ENCODE results near the gene FOSL2. TPM values are rescaled to one million over a fixed set of nuclear protein-coding genes. Genes with fewer than 3 reads are reported as not detected.

FOSL2 gene
- total RNA-seq, 2 donors from 2014 or later = 1.4 to 3.8 TPM

DNA sequence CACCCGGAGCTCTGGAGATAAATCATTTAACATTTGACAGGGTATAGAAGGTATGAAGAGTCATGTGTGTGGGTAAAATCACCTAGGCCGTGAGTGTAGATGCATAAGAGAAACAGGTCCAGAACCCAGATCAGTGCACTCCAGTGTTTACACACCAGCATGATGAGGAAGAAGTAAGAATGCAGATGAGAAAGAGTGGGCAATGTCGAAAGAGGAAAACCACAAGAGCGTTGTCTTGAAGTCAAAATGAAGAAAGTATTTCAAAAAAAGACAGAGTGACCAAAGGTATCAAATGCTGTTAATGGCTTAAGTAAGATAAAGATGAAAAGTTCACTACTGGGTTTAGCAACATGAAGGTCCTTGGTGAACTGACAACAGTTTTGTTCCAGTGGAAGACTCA lies 71.2 kb downstream of the FOSL2 start:
- H3K4me3 Mint-ChIP-seq = no peak overlapping the region
- H3K27ac Mint-ChIP-seq = no peak overlapping the region
- TF ChIP-seq, protein P1, sequence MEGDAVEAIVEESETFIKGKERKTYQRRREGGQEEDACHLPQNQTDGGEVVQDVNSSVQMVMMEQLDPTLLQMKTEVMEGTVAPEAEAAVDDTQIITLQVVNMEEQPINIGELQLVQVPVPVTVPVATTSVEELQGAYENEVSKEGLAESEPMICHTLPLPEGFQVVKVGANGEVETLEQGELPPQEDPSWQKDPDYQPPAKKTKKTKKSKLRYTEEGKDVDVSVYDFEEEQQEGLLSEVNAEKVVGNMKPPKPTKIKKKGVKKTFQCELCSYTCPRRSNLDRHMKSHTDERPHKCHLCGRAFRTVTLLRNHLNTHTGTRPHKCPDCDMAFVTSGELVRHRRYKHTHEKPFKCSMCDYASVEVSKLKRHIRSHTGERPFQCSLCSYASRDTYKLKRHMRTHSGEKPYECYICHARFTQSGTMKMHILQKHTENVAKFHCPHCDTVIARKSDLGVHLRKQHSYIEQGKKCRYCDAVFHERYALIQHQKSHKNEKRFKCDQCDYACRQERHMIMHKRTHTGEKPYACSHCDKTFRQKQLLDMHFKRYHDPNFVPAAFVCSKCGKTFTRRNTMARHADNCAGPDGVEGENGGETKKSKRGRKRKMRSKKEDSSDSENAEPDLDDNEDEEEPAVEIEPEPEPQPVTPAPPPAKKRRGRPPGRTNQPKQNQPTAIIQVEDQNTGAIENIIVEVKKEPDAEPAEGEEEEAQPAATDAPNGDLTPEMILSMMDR (conservative IDR thresholded peaks at IDR 0.05) = no peak
- H3K9ac ChIP-seq (ENCODE audit: extremely low read depth, low read length, poor library complexity, severe bottlenecking) = no peak overlapping the region
- peaks cover 11% of the 10 kb centered on the region for H3K9me3 Mint-ChIP-seq
- H3K27me3 ChIP-seq (ENCODE audit: control insufficient read depth, insufficient read depth, low read length, poor library complexity, severe bottlenecking) = no peaks in the 10 kb centered on the region
- H3K4me1 ChIP-seq (ENCODE audit: control insufficient read depth, insufficient read depth, low read length) = no peaks in the 10 kb centered on the region
- H3K4me1 Mint-ChIP-seq = no peaks in the 10 kb centered on the region
- no peaks in the 10 kb centered on the region for H3K36me3 ChIP-seq (ENCODE audit: control insufficient read depth, insufficient read depth, low read length)
- no peak overlapping the region for H3K27ac ChIP-seq (ENCODE audit: low read depth, low read length)
- WGBS, 2 experiments (ENCODE audit: insufficient coverage in 1 of 2, insufficient read length in 1 of 2) = 84 to 92% methylated on average over 4 of the region's 4 CpGs
- no peak for DNase-seq
- no peak overlapping the region for H3K4me3 ChIP-seq (ENCODE audit: low read length)
- H3K27me3 Mint-ChIP-seq (ENCODE audit: insufficient read depth) = peaks cover under 1% of the 10 kb centered on the region
- H3K9me3 ChIP-seq (ENCODE audit: control insufficient read depth, low read length) = peaks cover 9% of the 10 kb centered on the region
- H3K36me3 Mint-ChIP-seq (ENCODE audit: low read depth) = no peaks in the 10 kb centered on the region

DNA sequence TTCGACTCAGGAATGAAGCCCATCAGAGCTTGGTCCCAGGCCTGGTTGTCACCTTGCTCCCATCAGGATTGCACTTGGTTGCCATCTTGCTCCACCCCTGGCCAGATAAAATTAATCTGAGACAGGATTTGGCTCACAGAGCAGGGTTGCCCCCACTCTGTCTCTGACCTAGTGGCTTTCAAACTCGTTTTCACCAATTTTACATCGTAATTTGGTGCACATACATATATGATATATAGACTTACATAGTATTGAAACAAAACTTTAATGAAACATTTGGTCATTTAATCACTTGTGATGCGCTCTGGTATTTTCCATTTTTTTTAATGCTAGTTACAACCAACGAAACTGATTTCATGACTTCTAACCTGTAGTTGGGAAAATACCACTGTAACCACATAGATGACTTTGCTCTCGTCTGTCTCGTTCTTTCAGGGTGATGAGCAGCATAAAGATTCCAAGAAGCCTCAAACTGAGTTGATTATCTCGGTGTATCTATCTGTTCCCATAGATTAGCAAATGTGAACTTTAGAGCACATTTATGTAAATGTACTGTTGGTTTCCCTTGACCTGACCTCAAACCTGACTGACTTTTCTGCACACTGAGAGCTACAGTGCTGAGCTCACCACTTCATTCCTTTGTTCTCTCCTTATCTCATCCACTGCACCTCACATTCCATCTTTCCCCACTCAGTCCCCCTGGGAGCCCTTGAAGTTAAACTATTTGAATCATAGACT lies 72.7 kb downstream of the FOSL2 start:
- no peak for DNase-seq
- H3K4me3 ChIP-seq (ENCODE audit: low read length) = no peak overlapping the region
- no peaks in the 10 kb centered on the region for H3K36me3 ChIP-seq (ENCODE audit: control insufficient read depth, insufficient read depth, low read length)
- H3K9me3 Mint-ChIP-seq = peaks cover 11% of the 10 kb centered on the region
- H3K27me3 ChIP-seq (ENCODE audit: control insufficient read depth, insufficient read depth, low read length, poor library complexity, severe bottlenecking) = no peaks in the 10 kb centered on the region
- H3K27me3 Mint-ChIP-seq (ENCODE audit: insufficient read depth) = peaks cover 5% of the 10 kb centered on the region
- H3K27ac Mint-ChIP-seq = no peak overlapping the region
- no peak overlapping the region for H3K27ac ChIP-seq (ENCODE audit: low read depth, low read length)
- TF ChIP-seq, protein P1 (conservative IDR thresholded peaks at IDR 0.05) = no peak
- no peaks in the 10 kb centered on the region for H3K36me3 Mint-ChIP-seq (ENCODE audit: low read depth)
- H3K9me3 ChIP-seq (ENCODE audit: control insufficient read depth, low read length) = peaks cover 9% of the 10 kb centered on the region
- WGBS, 2 experiments (ENCODE audit: insufficient coverage in 1 of 2, insufficient read length in 1 of 2) = 80 to 81% methylated on average over 6 to 7 of the region's 8 CpGs
- H3K4me1 Mint-ChIP-seq = no peaks in the 10 kb centered on the region
- H3K9ac ChIP-seq (ENCODE audit: extremely low read depth, low read length, poor library complexity, severe bottlenecking) = no peak overlapping the region
- H3K4me3 Mint-ChIP-seq = no peak overlapping the region
- H3K4me1 ChIP-seq (ENCODE audit: control insufficient read depth, insufficient read depth, low read length) = no peaks in the 10 kb centered on the region

Other genes with a start within 250 kb of the FOSL2 start
- gene PLB1, start 103.2 kb downstream of the FOSL2 start, total RNA-seq = under 1 TPM; 0.35 to 0.38 TPM

Data from endodermal cell (in vitro differentiated cells).